Esophagus squamous epithelium (tissue), 5 donors: ENCODE data around the gene KRT16. TPM values are rescaled to one million over a fixed set of nuclear protein-coding genes. Genes with fewer than 3 reads are reported as not detected.
"Not testable (repeated sequence)": the region's sequence is repeated elsewhere in the genome, so short reads cannot be mapped to it uniquely, and the experiment has no call there.

Source experiments
- DNase-seq: peaks from one replicate; lab custom pipeline; 2025; lab: John Stamatoyannopoulos, UW
- H3K27ac ChIP-seq, 4 donors: fragments of 200-600 bp; sonication (generic); one replicate each; pipeline ENCODE4 v1.5.1; 2016 to 2019; ENCODE audit warnings: mild to moderate bottlenecking in 1 of 4
- H3K27me3 ChIP-seq, 4 donors: fragments of 200-600 bp; sonication (generic); 1 replicate in 3 of 4; 2 replicates in 1 of 4; pipeline versions ENCODE4 v1.5.1 to v1.6.0; 2017 to 2021; ENCODE audit warnings: antibody characterized with exemption in 1 of 4
- H3K36me3 ChIP-seq, 3 donors: fragments of 200-600 bp; sonication (generic); one replicate each; pipeline ENCODE4 v1.5.1; 2016 to 2019
- H3K4me1 ChIP-seq, 3 donors: fragments of 200-600 bp; sonication (generic); one replicate each; pipeline ENCODE4 v1.5.1; 2017 to 2019
- H3K4me3 ChIP-seq, 4 donors: fragments of 200-600 bp; sonication (generic); 1 replicate in 3 of 4; 2 replicates in 1 of 4; pipeline ENCODE4 v1.5.1; 2016 to 2019; ENCODE audit warnings: mild to moderate bottlenecking in 2 of 4, moderate library complexity in 1 of 4
- H3K9me3 ChIP-seq, 3 donors: fragments of 200-600 bp; sonication (generic); one replicate each; pipeline ENCODE4 v1.5.1; 2016 to 2019
- POLR2A ChIP-seq, 4 donors: fragments of 450-650 bp; IDR thresholded peaks; one replicate each; pipeline ENCODE4 v1.6.1; 2017; ENCODE audit warnings: antibody characterized with exemption in 4 of 4, mild to moderate bottlenecking in 4 of 4, moderate library complexity in 3 of 4
- WGBS, 2 donors: methylation state at CpG; one replicate each; pipeline ENCODE4 v1.1.5; 2018; 5-methylcytosine and 5-hydroxymethylcytosine counted together
- intact Hi-C: fragments of 100-400 bp; cut with DNase I; formaldehyde crosslinking; loops from one replicate; pipeline ENCODE4 v1.15.0; 2022
- total RNA-seq, 4 donors: library from RNA; depleted of rRNA; stranded (reverse); fragments of >200 nt; gene quantifications; one replicate each; pipeline ENCODE4 v1.1.0, GENCODE V29; 2016
- TF ChIP-seq, protein P1 (sequence below), 6 experiments: fragments of 450-650 bp in 4 of 6; fragments of 200-600 bp in 2 of 6; sonication (generic) in 2 of 6; IDR thresholded peaks; one replicate each; pipeline ENCODE4 v1.5.1; 2016 to 2019; ENCODE audit warnings: antibody characterized with exemption in 6 of 6, mild to moderate bottlenecking in 4 of 6, moderate library complexity in 4 of 6
- donor health status: DM: yes; HTN: yes; CAD: no.

Gene KRT16
- total RNA-seq, 4 donors from 2014 or later = 156 to 6,712 (median 1,275) TPM

DNA sequence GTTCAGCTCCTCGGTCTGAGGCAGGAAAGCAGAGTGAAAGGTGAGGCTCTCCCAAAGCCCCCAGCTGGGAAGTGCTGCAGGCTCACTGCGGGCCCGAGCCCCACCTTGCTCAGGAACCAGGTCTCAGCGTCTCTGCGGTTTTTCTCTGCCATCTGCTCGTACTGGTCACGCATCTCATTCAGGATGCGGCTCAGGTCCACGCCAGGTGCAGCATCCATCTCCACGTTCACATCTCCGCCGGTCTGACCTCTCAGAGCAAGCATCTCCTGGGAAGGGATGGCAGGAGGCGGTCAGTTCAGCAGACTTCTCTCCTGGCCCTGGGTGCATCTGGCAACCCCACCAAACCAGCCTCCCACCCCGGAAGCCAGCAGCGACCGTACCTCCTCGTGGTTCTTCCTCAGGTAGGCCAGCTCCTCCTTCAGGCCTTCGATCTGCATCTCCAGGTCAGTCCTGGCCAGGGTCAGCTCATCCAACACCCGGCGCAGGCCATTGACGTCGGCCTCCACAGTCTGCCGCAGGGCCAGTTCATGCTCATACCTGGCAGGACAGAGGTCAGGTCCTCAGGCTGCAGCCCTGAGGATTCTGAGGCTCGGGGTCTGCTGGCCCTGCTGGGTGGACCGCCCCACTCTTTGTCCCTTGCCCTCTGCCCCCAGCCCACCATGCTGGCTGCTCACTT is 1.5 kb downstream of the KRT16 start:
- Histone ChIP-seq H3K4me3 (peak overlapping the region in 1 of 4 donors; percentile 26), H3K27me3 (peaks cover 0 to 56% (median 0%) of the 10 kb centered on the region in 4 donors), H3K9me3 (peaks cover 0 to 14% (median 0%) of the 10 kb centered on the region in 3 donors), H3K4me1 (peaks cover 8 to 21% (median 10%) of the 10 kb centered on the region in 3 donors), H3K36me3 (no peaks in the 10 kb centered on the region), H3K27ac (no peak overlapping the region)
- intact Hi-C loops = no loop called here
- no peak for DNase-seq
- TF ChIP-seq, protein P1, sequence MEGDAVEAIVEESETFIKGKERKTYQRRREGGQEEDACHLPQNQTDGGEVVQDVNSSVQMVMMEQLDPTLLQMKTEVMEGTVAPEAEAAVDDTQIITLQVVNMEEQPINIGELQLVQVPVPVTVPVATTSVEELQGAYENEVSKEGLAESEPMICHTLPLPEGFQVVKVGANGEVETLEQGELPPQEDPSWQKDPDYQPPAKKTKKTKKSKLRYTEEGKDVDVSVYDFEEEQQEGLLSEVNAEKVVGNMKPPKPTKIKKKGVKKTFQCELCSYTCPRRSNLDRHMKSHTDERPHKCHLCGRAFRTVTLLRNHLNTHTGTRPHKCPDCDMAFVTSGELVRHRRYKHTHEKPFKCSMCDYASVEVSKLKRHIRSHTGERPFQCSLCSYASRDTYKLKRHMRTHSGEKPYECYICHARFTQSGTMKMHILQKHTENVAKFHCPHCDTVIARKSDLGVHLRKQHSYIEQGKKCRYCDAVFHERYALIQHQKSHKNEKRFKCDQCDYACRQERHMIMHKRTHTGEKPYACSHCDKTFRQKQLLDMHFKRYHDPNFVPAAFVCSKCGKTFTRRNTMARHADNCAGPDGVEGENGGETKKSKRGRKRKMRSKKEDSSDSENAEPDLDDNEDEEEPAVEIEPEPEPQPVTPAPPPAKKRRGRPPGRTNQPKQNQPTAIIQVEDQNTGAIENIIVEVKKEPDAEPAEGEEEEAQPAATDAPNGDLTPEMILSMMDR (IDR thresholded peaks at IDR 0.05) = no peak
- TF ChIP-seq POLR2A (IDR thresholded peaks at IDR 0.05) = no peak
- 92 to 95% methylated on average over 10 to 21 of the region's 25 CpGs for WGBS, 2 donors

DNA sequence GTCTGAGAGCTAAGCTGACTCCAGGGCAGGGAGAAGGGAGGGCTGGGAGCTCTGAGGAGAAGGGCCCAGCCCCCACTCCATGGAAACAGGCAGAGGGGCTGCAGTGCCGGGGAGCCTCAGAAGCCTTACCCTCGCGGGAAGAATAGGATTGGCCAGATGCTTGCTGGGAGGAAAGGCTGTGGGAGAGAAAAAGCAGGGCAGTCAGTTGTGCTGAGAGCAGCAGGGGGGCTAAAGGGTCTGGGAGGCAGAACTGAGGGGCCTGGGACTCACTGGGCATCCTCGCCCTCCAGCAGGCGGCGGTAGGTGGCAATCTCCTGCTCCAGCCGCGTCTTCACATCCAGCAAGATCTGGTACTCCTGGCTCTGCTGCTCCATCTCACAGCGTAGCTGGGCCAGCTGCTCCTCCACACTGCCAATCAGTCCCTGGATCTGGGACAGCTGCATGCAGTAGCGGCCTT is 2.5 kb downstream of the KRT16 start:
- H3K27ac ChIP-seq, DNase-seq, H3K4me3 ChIP-seq, H3K36me3 ChIP-seq, intact Hi-C loops: not testable (repeated sequence)
- Histone ChIP-seq H3K9me3 (peaks cover 0 to 15% (median 0%) of the 10 kb centered on the region in 3 donors), H3K27me3 (peaks cover 0 to 55% (median 0%) of the 10 kb centered on the region in 4 donors), H3K4me1 (peaks cover 8 to 21% (median 10%) of the 10 kb centered on the region in 3 donors)
- WGBS, 2 donors = 60 to 74% methylated on average over 8 to 10 of the region's 10 CpGs

DNA sequence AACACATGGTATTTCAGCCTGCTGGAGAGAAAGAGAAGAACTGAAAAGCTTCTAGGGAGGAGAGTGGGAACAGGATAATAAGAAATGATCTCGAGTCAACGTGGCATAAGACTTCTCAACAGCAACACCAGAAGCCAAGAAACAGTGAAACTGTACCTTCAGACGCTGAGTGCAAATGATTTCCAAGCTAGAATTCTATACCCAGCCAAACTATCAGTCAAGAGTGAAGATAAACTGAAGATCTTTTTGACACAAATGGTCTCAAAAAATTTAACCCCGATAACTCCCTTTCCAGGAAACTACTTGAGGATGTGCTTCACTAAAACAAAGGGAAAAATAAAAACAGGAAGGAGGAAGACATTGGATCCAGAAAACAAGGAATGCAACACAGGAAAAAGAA is 5.6 kb downstream of the KRT16 start:
- DNase-seq, H3K36me3 ChIP-seq, H3K27ac ChIP-seq, H3K4me3 ChIP-seq, intact Hi-C loops, H3K4me1 ChIP-seq: not testable (repeated sequence)
- WGBS, 2 donors = 77 to 81% methylated on average over 4 of the region's 4 CpGs
- Histone ChIP-seq H3K27me3 (peaks cover 0 to 65% (median 0%) of the 10 kb centered on the region in 4 donors), H3K9me3 (peaks cover 0 to 15% (median 0%) of the 10 kb centered on the region in 3 donors)

DNA sequence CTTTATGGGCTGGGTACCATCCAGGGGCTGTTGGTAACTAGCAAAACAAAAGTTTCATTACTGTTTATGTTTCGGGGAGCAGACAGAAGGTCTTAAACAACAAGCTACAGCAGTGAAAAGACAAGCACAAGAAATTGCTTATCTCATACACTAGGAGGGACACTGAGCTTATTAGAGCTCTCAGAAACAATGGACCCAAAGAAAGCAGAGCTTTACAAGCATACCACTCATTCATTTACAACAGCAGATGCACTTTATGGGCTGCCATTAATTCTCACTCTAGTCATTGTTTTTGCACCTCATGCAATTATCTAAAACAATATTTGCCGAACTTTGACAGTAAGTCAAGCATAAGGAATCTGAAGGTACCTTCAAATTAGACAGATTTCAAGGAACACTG is 10.0 kb downstream of the KRT16 start:
- 82 to 90% methylated on average over 2 of the region's 2 CpGs for WGBS, 2 donors
- H3K36me3 ChIP-seq = no peaks in the 10 kb centered on the region
- no peak overlapping the region for H3K4me3 ChIP-seq
- TF ChIP-seq, protein P1 (IDR thresholded peaks at IDR 0.05) = no peak
- TF ChIP-seq POLR2A (IDR thresholded peaks at IDR 0.05) = no peak
- no peaks in the 10 kb centered on the region for H3K4me1 ChIP-seq
- H3K27me3 ChIP-seq = peaks cover 0 to 54% (median 0%) of the 10 kb centered on the region in 4 donors
- H3K9me3 ChIP-seq = peaks cover 0 to 15% (median 0%) of the 10 kb centered on the region in 3 donors
- no peak overlapping the region for H3K27ac ChIP-seq
- no peak for DNase-seq
- intact Hi-C loops = no loop called here

DNA sequence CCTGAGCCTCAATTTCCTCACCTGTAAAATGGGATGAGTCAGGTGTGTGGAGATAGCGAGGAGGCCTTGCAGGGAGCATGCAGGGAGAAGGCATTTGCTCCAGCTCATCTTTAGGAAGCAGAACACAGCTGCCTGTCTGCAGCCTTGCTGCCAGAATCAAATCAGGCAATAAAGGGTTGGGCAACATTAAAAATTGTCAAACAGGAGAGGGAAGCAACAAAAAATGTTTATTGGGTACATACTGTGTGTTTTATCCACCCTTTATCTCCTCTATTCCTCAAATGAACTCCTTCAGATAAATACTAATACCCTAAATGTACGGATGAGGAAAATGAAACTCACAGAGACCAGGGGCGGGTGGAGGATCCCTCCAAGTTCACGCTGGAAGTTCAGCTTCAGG is 12.2 kb downstream of the KRT16 start:
- DNase-seq = no peak
- 76 to 77% methylated on average over 3 to 4 of the region's 4 CpGs for WGBS, 2 donors
- Histone ChIP-seq H3K27me3 (peaks cover 0 to 55% (median 0%) of the 10 kb centered on the region in 4 donors), H3K9me3 (no peaks in the 10 kb centered on the region), H3K4me3 (no peak overlapping the region), H3K36me3 (no peaks in the 10 kb centered on the region), H3K27ac (no peak overlapping the region), H3K4me1 (peaks cover 0 to 7% (median 2%) of the 10 kb centered on the region in 3 donors)
- intact Hi-C loops = no loop called here
- TF ChIP-seq POLR2A (IDR thresholded peaks at IDR 0.05) = no peak
- TF ChIP-seq, protein P1 (IDR thresholded peaks at IDR 0.05) = no peak

DNA sequence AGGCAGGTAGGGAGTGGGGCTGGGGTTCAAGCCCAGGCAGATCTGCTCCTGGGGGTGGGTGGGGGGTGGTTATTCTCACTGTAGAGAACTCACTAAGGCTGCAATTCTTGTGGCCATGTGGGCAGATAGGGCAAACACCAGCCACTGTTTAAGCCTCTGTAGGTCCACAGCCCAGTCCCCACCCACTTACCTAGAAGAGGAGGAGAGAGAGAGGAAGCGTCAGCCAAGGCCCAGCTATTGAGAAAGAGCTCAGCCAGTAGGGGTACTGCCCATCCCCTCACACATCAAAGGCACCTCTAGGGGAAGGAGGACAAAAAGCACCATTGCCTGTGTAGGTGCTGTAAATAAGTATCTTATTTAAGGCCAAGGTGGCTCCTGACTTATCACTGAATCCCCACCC is 12.9 kb downstream of the KRT16 start:
- Histone ChIP-seq H3K4me1 (peaks cover 0 to 13% (median 4%) of the 10 kb centered on the region in 3 donors), H3K27ac (no peak overlapping the region), H3K27me3 (peaks cover 0 to 54% (median 0%) of the 10 kb centered on the region in 4 donors), H3K9me3 (no peaks in the 10 kb centered on the region), H3K4me3 (no peak overlapping the region), H3K36me3 (no peaks in the 10 kb centered on the region)
- 86% methylated on average over 1 of the region's 1 CpG; no CpG with 5 or more reads in 1 of the 2 donors for WGBS, 2 donors
- intact Hi-C loops = no loop called here
- no peak for TF ChIP-seq POLR2A (IDR thresholded peaks at IDR 0.05)
- TF ChIP-seq, protein P1 (IDR thresholded peaks at IDR 0.05) = no peak
- no peak for DNase-seq
